Urinary bladder (tissue), 4 donors: ENCODE data around the gene MED13L. TPM values are rescaled to one million over a fixed set of nuclear protein-coding genes. Genes with fewer than 3 reads are reported as not detected.

Source experiments
- DNase-seq: peaks from one replicate; pipeline ENCODE4 v3.0.0-alpha.2; 2015; ENCODE audit errors: extremely low spot score
- H3K27ac ChIP-seq: one replicate; pipeline ENCODE4 v1.5.1; 2013; ENCODE audit warnings: low read depth, mild to moderate bottlenecking, moderate library complexity
- H3K36me3 ChIP-seq: one replicate; pipeline ENCODE4 v1.6.1; 2013; ENCODE audit warnings: mild to moderate bottlenecking, moderate library complexity; ENCODE audit not compliant: insufficient read depth
- H3K4me1 ChIP-seq: one replicate; pipeline ENCODE4 v1.6.1; 2013; ENCODE audit warnings: mild to moderate bottlenecking, moderate library complexity; ENCODE audit not compliant: insufficient read depth
- H3K4me3 ChIP-seq: one replicate; pipeline ENCODE4 v1.5.1; 2013; ENCODE audit warnings: low read depth, low read length
- WGBS: extraction: QIAGEN DNeasy Blood & Tissue Kit; methylation state at CpG from one replicate; pipeline ENCODE4 v1.1.7; 2013; 5-methylcytosine and 5-hydroxymethylcytosine counted together
- polyA plus RNA-seq: library from polyadenylated mRNA; stranded (reverse); fragments of 200-250 nt; gene quantifications from one replicate; pipeline ENCODE4 v1.2.3, GENCODE V29; 2013
- total RNA-seq: library from RNA; depleted of rRNA; stranded (reverse); fragments of >200 nt; gene quantifications from one replicate; pipeline ENCODE4 v1.2.3, GENCODE V29; 2014
- donor health status: healthy with polysubstance abuse.
- donor health status: healthy.

Gene MED13L
- total RNA-seq (273 TPM), polyA plus RNA-seq (41.4 TPM)

GRCh38 chr12:116277467-116278278, at the start of gene MED13L:
Gene MED13L, minus strand, starts transcription at chr12:116277693. Its CDS starts 562 bp downstream, at chr12:116277131.
- no peaks in the 10 kb centered on the region for H3K36me3 ChIP-seq
- H3K27ac ChIP-seq: peak within 1 kb of the TSS; percentile 100
- H3K4me1 ChIP-seq: no peaks in the 10 kb centered on the region
- WGBS: 1% methylated on average over 108 of the region's 111 CpGs
- no peak for DNase-seq
- H3K4me3 ChIP-seq: peak within 1 kb of the TSS; percentile 98

GRCh38 chr12:116325336-116325664, 47.8 kb upstream of the MED13L start:
- no peak for DNase-seq
- Histone ChIP-seq H3K4me1 (no peaks in the 10 kb centered on the region), H3K27ac (no peak overlapping the region), H3K4me3 (no peak overlapping the region), H3K36me3 (no peaks in the 10 kb centered on the region)
- 88% methylated on average over 1 of the region's 1 CpG for WGBS

- Histone ChIP-seq H3K4me1 (no peaks in the 10 kb centered on the region), H3K36me3 (no peaks in the 10 kb centered on the region), H3K27ac (no peak overlapping the region), H3K4me3 (no peak overlapping the region)
- WGBS: 78% methylated on average over 4 of the region's 4 CpGs
- no peak for DNase-seq
Observed at GRCh38 chr12:116324654-116325335, 47.3 kb upstream of the MED13L start.

GRCh38 chr12:116323406-116324386, 46.2 kb upstream of the MED13L start:
- Histone ChIP-seq H3K4me3 (no peak overlapping the region), H3K27ac (no peak overlapping the region), H3K36me3 (no peaks in the 10 kb centered on the region), H3K4me1 (no peaks in the 10 kb centered on the region)
- WGBS: 94% methylated on average over 10 of the region's 10 CpGs
- DNase-seq: no peak

GRCh38 chr12:116321913-116322312, 44.4 kb upstream of the MED13L start:
- no peak overlapping the region for H3K4me3 ChIP-seq
- H3K36me3 ChIP-seq: no peaks in the 10 kb centered on the region
- H3K4me1 ChIP-seq: no peaks in the 10 kb centered on the region
- WGBS: 98% methylated on average over 6 of the region's 6 CpGs
- DNase-seq: no peak
- no peak overlapping the region for H3K27ac ChIP-seq

GRCh38 chr12:116320791-116321217, 43.3 kb upstream of the MED13L start:
- H3K27ac ChIP-seq: no peak overlapping the region
- H3K4me3 ChIP-seq: no peak overlapping the region
- no peak for DNase-seq
- 49% methylated on average over 2 of the region's 2 CpGs for WGBS
- no peaks in the 10 kb centered on the region for H3K4me1 ChIP-seq
- H3K36me3 ChIP-seq: no peaks in the 10 kb centered on the region

GRCh38 chr12:116319898-116320621, 42.6 kb upstream of the MED13L start:
- peak; percentile 76 for DNase-seq
- Histone ChIP-seq H3K27ac (peak overlapping the region; percentile 41), H3K36me3 (no peaks in the 10 kb centered on the region), H3K4me3 (no peak overlapping the region), H3K4me1 (no peaks in the 10 kb centered on the region)
- 9% methylated on average over 16 of the region's 16 CpGs for WGBS

GRCh38 chr12:116319233-116319897, 41.9 kb upstream of the MED13L start:
- 43% methylated on average over 14 of the region's 14 CpGs for WGBS
- H3K4me3 ChIP-seq: no peak overlapping the region
- no peak overlapping the region for H3K27ac ChIP-seq

GRCh38 chr12:116318576-116319232, 41.2 kb upstream of the MED13L start:
- Histone ChIP-seq H3K4me1 (no peaks in the 10 kb centered on the region), H3K27ac (no peak overlapping the region)
- 54% methylated on average over 21 of the region's 21 CpGs for WGBS

More at GRCh38 chr12:116319233-116319897, 41.9 kb upstream of the MED13L start:
- no peaks in the 10 kb centered on the region for H3K36me3 ChIP-seq
- no peaks in the 10 kb centered on the region for H3K4me1 ChIP-seq
- DNase-seq: no peak

GRCh38 chr12:116317986-116318575, 40.6 kb upstream of the MED13L start:
- Histone ChIP-seq H3K4me1 (no peaks in the 10 kb centered on the region), H3K4me3 (no peak overlapping the region), H3K27ac (no peak overlapping the region), H3K36me3 (no peaks in the 10 kb centered on the region)
- DNase-seq: no peak
- 74% methylated on average over 23 of the region's 23 CpGs for WGBS

More at GRCh38 chr12:116318576-116319232, 41.2 kb upstream of the MED13L start:
- no peaks in the 10 kb centered on the region for H3K36me3 ChIP-seq
- DNase-seq: no peak
- no peak overlapping the region for H3K4me3 ChIP-seq

- no peak overlapping the region for H3K4me3 ChIP-seq
- no peak for DNase-seq
- 98% methylated on average over 4 of the region's 4 CpGs for WGBS
- no peaks in the 10 kb centered on the region for H3K4me1 ChIP-seq
- H3K27ac ChIP-seq: no peak overlapping the region
- no peaks in the 10 kb centered on the region for H3K36me3 ChIP-seq
Observed at GRCh38 chr12:116317139-116317538, 39.6 kb upstream of the MED13L start.

GRCh38 chr12:116314477-116314876, 37.0 kb upstream of the MED13L start:
- DNase-seq: no peak
- WGBS: 85% methylated on average over 7 of the region's 7 CpGs
- Histone ChIP-seq H3K4me1 (no peaks in the 10 kb centered on the region), H3K4me3 (no peak overlapping the region), H3K36me3 (no peaks in the 10 kb centered on the region), H3K27ac (no peak overlapping the region)
